ENCODE data around the gene MASTL. TPM values are rescaled to one million over a fixed set of nuclear protein-coding genes. Genes with fewer than 3 reads are reported as not detected.

Gene MASTL
- total RNA-seq, 1 donor from 2014 or later: 7.7 TPM

- Histone ChIP-seq H4K20me1 (ENCODE audit: insufficient read depth, low read length) (no peaks in the 10 kb centered on the region), H3K4me2 (ENCODE audit: low read length) (peak overlapping the region; percentile 15), H3K36me3 (ENCODE audit: insufficient read depth, low read length) (peaks cover 3% of the 10 kb centered on the region), H3K4me3 (ENCODE audit: insufficient read depth, low read depth, low read length) (no peak overlapping the region), H2AFZ (ENCODE audit: low read depth, low read length) (peak overlapping the region; percentile 1), H3K79me2 (ENCODE audit: insufficient read depth, low read length) (no peaks in the 10 kb centered on the region), H3K9ac (ENCODE audit: low read length) (no peak overlapping the region), H3K27ac (ENCODE audit: low read depth, low read length) (peak overlapping the region; percentile 48), H3K27me3 (ENCODE audit: insufficient read depth, low read length) (no peaks in the 10 kb centered on the region), H3K9me3 (ENCODE audit: insufficient read depth, low read depth, low read length) (no peaks in the 10 kb centered on the region), H3K4me1 (ENCODE audit: insufficient read depth, low read length) (peaks cover 7% of the 10 kb centered on the region)
- Mint-ChIP-seq H3K27ac (ENCODE audit: unreplicated experiment) (peak overlapping the region; percentile 70), H3K9me3 (ENCODE audit: unreplicated experiment) (no peaks in the 10 kb centered on the region), H3K36me3 (ENCODE audit: low read depth, unreplicated experiment) (peaks cover 8% of the 10 kb centered on the region), H3K4me3 (ENCODE audit: unreplicated experiment) (no peak overlapping the region), H3K27me3 (ENCODE audit: low read depth, unreplicated experiment) (no peaks in the 10 kb centered on the region), H3K4me1 (ENCODE audit: low read depth, unreplicated experiment) (peaks cover 5% of the 10 kb centered on the region)
- FAIRE-seq: peak; percentile 41
- peak; percentile 93 for DNase-seq (ENCODE audit: low read depth)
- TF ChIP-seq CTCF (IDR thresholded peaks at IDR 0.05; ENCODE audit: insufficient read depth, low read depth, low read length): no peak
- no peak for TF ChIP-seq EZH2 (IDR thresholded peaks at IDR 0.05; ENCODE audit: insufficient read depth, low read length)
Observed at GRCh38 chr10:27192284-27192683, 37.1 kb downstream of the MASTL start.

- Mint-ChIP-seq H3K4me1 (ENCODE audit: low read depth, unreplicated experiment) (no peaks in the 10 kb centered on the region), H3K4me3 (ENCODE audit: unreplicated experiment) (no peak overlapping the region), H3K27me3 (ENCODE audit: low read depth, unreplicated experiment) (no peaks in the 10 kb centered on the region), H3K27ac (ENCODE audit: unreplicated experiment) (no peak overlapping the region), H3K9me3 (ENCODE audit: unreplicated experiment) (no peaks in the 10 kb centered on the region), H3K36me3 (ENCODE audit: low read depth, unreplicated experiment) (peaks cover 14% of the 10 kb centered on the region)
- H4K20me1 ChIP-seq (ENCODE audit: insufficient read depth, low read length): no peaks in the 10 kb centered on the region
- FAIRE-seq (no peak), DNase-seq (ENCODE audit: low read depth) (no peak)
- H3K27ac ChIP-seq (ENCODE audit: low read depth, low read length): no peak overlapping the region
- no peak overlapping the region for H3K4me3 ChIP-seq (ENCODE audit: insufficient read depth, low read depth, low read length)
- H3K79me2 ChIP-seq (ENCODE audit: insufficient read depth, low read length): no peaks in the 10 kb centered on the region
- peaks cover 10% of the 10 kb centered on the region for H3K36me3 ChIP-seq (ENCODE audit: insufficient read depth, low read length)
- no peak overlapping the region for H3K4me2 ChIP-seq (ENCODE audit: low read length)
- H2AFZ ChIP-seq (ENCODE audit: low read depth, low read length): no peak overlapping the region
- H3K27me3 ChIP-seq (ENCODE audit: insufficient read depth, low read length): no peaks in the 10 kb centered on the region
- no peak overlapping the region for H3K9ac ChIP-seq (ENCODE audit: low read length)
- TF ChIP-seq CTCF (IDR thresholded peaks at IDR 0.05; ENCODE audit: insufficient read depth, low read depth, low read length): no peak
- no peak for TF ChIP-seq EZH2 (IDR thresholded peaks at IDR 0.05; ENCODE audit: insufficient read depth, low read length)
- H3K4me1 ChIP-seq (ENCODE audit: insufficient read depth, low read length): no peaks in the 10 kb centered on the region
- no peaks in the 10 kb centered on the region for H3K9me3 ChIP-seq (ENCODE audit: insufficient read depth, low read depth, low read length)
Observed at GRCh38 chr10:27197980-27198620, 42.9 kb downstream of the MASTL start.

GRCh38 chr10:27203806-27204205 is 48.7 kb downstream of the MASTL start:
- TF ChIP-seq EZH2 (IDR thresholded peaks at IDR 0.05; ENCODE audit: insufficient read depth, low read length): no peak
- TF ChIP-seq CTCF (IDR thresholded peaks at IDR 0.05; ENCODE audit: insufficient read depth, low read depth, low read length): no peak
- Mint-ChIP-seq H3K4me3 (ENCODE audit: unreplicated experiment) (no peak overlapping the region), H3K4me1 (ENCODE audit: low read depth, unreplicated experiment) (no peaks in the 10 kb centered on the region), H3K27ac (ENCODE audit: unreplicated experiment) (no peak overlapping the region), H3K36me3 (ENCODE audit: low read depth, unreplicated experiment) (peaks cover 8% of the 10 kb centered on the region), H3K9me3 (ENCODE audit: unreplicated experiment) (no peaks in the 10 kb centered on the region), H3K27me3 (ENCODE audit: low read depth, unreplicated experiment) (no peaks in the 10 kb centered on the region)
- H3K4me1 ChIP-seq (ENCODE audit: insufficient read depth, low read length): no peaks in the 10 kb centered on the region
- no peak overlapping the region for H3K9ac ChIP-seq (ENCODE audit: low read length)
- H3K27ac ChIP-seq (ENCODE audit: low read depth, low read length): no peak overlapping the region
- no peaks in the 10 kb centered on the region for H4K20me1 ChIP-seq (ENCODE audit: insufficient read depth, low read length)
- H3K79me2 ChIP-seq (ENCODE audit: insufficient read depth, low read length): no peaks in the 10 kb centered on the region
- H3K27me3 ChIP-seq (ENCODE audit: insufficient read depth, low read length): no peaks in the 10 kb centered on the region
- FAIRE-seq (no peak), DNase-seq (ENCODE audit: low read depth) (no peak)
- H3K4me3 ChIP-seq (ENCODE audit: insufficient read depth, low read depth, low read length): no peak overlapping the region
- no peaks in the 10 kb centered on the region for H3K9me3 ChIP-seq (ENCODE audit: insufficient read depth, low read depth, low read length)
- peaks cover 16% of the 10 kb centered on the region for H3K36me3 ChIP-seq (ENCODE audit: insufficient read depth, low read length)
- no peak overlapping the region for H2AFZ ChIP-seq (ENCODE audit: low read depth, low read length)
- no peak overlapping the region for H3K4me2 ChIP-seq (ENCODE audit: low read length)
